Naive thymus-derived CD8-positive, alpha-beta T cell (primary cell): ENCODE results near the gene ASB12. TPM values are rescaled to one million over a fixed set of nuclear protein-coding genes. Genes with fewer than 3 reads are reported as not detected.

Experiments
- ATAC-seq, 2 donors: fragments of 150-1000 bp; cut with Tn5 transposase in 1 of 2; sonication (Bioruptor Pico), chemical (Tn5 transposase) in 1 of 2; 1 replicate in 1 of 2; 2 replicates in 1 of 2; pipeline ENCODE4 v1.10.0; 2021; ENCODE audit warnings: mild to moderate bottlenecking in 2 of 2, moderate library complexity in 2 of 2
- POLR2A ChIA-PET: fragments of 350-600 bp; sonication (Branson Sonifier 250); formaldehyde crosslinking; loops from one replicate; lab custom pipeline; 2021; ENCODE audit warnings: antibody characterized with exemption; lab: Charles Lee
- DNase-seq, 10 donors: peaks; one replicate each; pipeline versions ENCODE4 v3.0.0 to v3.0.0-alpha.2; 2020 to 2022
- H3K27ac Mint-ChIP-seq, 10 donors: one replicate each; pipeline ENCODE4 v1.8.0; 2020 to 2022; ENCODE audit warnings: mild to moderate bottlenecking in 10 of 10, mixed read lengths in 10 of 10, moderate library complexity in 4 of 10, inconsistent platforms in 1 of 10
- H3K27me3 Mint-ChIP-seq, 5 donors: one replicate each; pipeline ENCODE4 v1.8.0; 2021 to 2022; ENCODE audit warnings: mixed read lengths in 5 of 5
- H3K36me3 Mint-ChIP-seq, 3 donors: one replicate each; pipeline ENCODE4 v1.8.0; 2020 to 2022; ENCODE audit warnings: mixed read lengths in 3 of 3, mild to moderate bottlenecking in 2 of 3, inconsistent platforms in 1 of 3
- H3K4me1 Mint-ChIP-seq, 4 donors: one replicate each; pipeline ENCODE4 v1.8.0; 2021 to 2022; ENCODE audit warnings: mixed read lengths in 4 of 4
- H3K4me3 Mint-ChIP-seq, 10 donors: one replicate each; pipeline ENCODE4 v1.8.0; 2020 to 2022; ENCODE audit warnings: mild to moderate bottlenecking in 10 of 10, mixed read lengths in 10 of 10, moderate library complexity in 6 of 10, inconsistent platforms in 1 of 10
- H3K9me3 Mint-ChIP-seq, 9 donors: one replicate each; pipeline ENCODE4 v1.8.0; 2020 to 2022; ENCODE audit warnings: mixed read lengths in 9 of 9, mild to moderate bottlenecking in 3 of 9, inconsistent platforms in 1 of 9, moderate library complexity in 1 of 9
- polyA plus RNA-seq, 3 donors: library from polyadenylated mRNA; unstranded; fragments of 300-500 nt; fragmentation: Illumina TruSeq; gene quantifications; one replicate each; pipeline ENCODE4 v1.2.3, GENCODE V29; 2021
- total RNA-seq, 8 experiments: library from RNA in 2 of 8; stranded (reverse) in 2 of 8; gene quantifications; one replicate each; pipeline ENCODE4 v1.2.3 and lab custom pipeline; 2021 to 2026

Gene ASB12
- total and polyA plus RNA-seq, 5 experiments from 2014 or later, result 0.13 to 0.53 (median 0.30) TPM

DNA sequence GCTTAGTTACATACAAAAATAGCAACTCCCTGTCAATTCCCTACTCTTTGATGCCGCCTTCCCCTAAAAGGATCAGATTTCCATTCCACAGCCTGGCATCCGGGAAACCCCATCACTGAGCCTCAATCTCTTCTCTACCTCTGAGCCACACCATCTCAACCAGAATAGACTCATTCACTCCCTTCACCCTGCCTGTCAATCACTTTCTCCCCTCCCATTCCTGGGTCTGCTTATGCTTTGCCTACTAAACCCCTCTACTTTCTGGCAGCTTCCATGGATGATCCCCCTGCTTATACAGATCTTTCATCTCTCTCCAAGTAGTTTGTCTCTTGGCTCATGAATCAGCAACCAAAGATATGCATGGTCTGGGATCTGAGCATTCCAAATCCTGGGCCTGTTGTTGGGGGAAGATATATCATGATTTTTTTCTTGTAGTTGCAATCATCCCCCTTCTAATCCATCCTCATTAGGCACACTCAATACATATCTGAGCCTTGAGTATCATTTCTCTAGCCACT lies 27.5 kb downstream of the ASB12 start:
- Mint-ChIP-seq H3K4me3 (peak overlapping the region in 3 of 10 donors; percentile 64 to 71 (median 65)), H3K4me1 (peaks cover 14 to 29% (median 20%) of the 10 kb centered on the region in 4 donors), H3K9me3 (peaks cover 0 to 2% (median 0%) of the 10 kb centered on the region in 9 donors), H3K36me3 (peaks cover 0 to 2% (median 0%) of the 10 kb centered on the region in 3 donors), H3K27ac (no peak overlapping the region), H3K27me3 (no peaks in the 10 kb centered on the region)
- DNase-seq (no peak), ATAC-seq (no peak)
- POLR2A ChIA-PET, result no interaction called here

DNA sequence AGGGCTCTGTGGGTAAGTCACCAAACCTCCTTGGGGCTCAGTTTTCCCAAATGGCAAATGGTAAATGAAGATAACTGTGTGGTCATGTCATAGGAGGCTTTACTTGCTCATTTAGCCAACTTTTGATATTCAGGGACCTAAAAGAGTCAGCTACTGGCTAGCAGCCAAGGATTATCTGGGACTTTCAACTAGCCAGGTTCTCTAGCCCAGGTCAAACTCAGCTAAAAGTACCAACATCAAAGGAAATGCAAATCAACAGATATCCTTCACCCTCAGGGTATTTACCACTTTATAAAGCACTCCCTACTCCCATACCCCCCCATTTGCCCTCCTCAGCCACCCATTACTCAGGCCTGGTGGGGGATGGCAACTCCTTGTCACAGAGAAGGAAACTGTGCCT lies 32.4 kb downstream of the ASB12 start:
- POLR2A ChIA-PET, result no interaction called here
- Mint-ChIP-seq H3K9me3 (no peaks in the 10 kb centered on the region), H3K4me1 (peaks cover 7 to 14% (median 11%) of the 10 kb centered on the region in 4 donors), H3K4me3 (peak overlapping the region in 1 of 10 donors; percentile 41), H3K27me3 (no peaks in the 10 kb centered on the region), H3K36me3 (peaks cover 0 to 2% (median 0%) of the 10 kb centered on the region in 3 donors), H3K27ac (peak overlapping the region in 1 of 10 donors; percentile 12)
- ATAC-seq (no peak), DNase-seq (no peak)

DNA sequence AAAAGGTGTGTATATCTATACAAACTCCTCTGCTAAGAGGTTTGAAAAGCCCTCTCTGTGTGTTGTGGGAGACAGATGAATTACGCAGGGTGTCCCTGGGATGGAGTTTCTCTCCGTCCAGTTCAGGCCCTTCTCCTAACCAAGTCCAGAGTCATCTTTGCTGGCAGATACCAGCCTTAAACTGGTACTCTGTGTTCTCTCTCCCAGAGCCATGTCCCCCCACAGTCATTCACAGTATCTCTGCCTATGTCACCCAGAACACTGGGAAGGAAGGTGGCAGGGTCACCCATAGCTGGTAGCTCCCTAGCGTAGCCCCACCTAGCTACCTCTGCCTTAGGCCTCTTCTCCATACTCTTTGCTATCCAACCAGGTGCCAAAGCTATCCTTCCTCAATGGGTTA lies 33.8 kb downstream of the ASB12 start:
- POLR2A ChIA-PET, result no interaction called here
- Mint-ChIP-seq H3K36me3 (peaks cover 0 to 8% (median 2%) of the 10 kb centered on the region in 3 donors), H3K27ac (no peak overlapping the region), H3K4me3 (no peak overlapping the region), H3K27me3 (no peaks in the 10 kb centered on the region), H3K9me3 (no peaks in the 10 kb centered on the region), H3K4me1 (peaks cover 2 to 11% (median 6%) of the 10 kb centered on the region in 4 donors)
- ATAC-seq (no peak), DNase-seq (no peak)

DNA sequence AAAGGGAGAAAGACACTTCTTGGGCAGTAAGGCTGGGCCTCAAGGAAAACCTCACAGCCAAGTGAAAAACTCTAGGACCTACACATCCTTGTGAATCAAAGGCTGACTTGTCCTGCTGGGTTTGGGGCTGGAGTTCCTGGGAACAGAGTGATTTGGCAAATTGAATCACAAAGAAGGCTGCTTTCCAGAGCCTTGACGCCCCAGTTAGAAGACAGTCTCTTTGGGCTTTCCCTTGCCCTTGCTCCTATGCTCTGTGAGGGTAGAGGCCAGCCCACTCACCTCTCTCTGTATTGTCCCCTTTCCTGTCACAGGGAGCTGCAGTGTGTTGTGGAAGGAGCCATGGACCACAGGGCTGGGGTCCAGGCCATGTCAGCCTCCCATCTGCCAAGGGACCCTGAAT lies 34.5 kb downstream of the ASB12 start:
- H3K27ac Mint-ChIP-seq, result no peak overlapping the region
- ATAC-seq, result no peak
- no peak for DNase-seq
- no peak overlapping the region for H3K4me3 Mint-ChIP-seq
- H3K4me1 Mint-ChIP-seq, result peaks cover 2 to 11% (median 6%) of the 10 kb centered on the region in 4 donors
- POLR2A ChIA-PET, result no interaction called here
- H3K36me3 Mint-ChIP-seq, result peaks cover 0 to 16% (median 7%) of the 10 kb centered on the region in 3 donors
- H3K9me3 Mint-ChIP-seq, result no peaks in the 10 kb centered on the region
- no peaks in the 10 kb centered on the region for H3K27me3 Mint-ChIP-seq

DNA sequence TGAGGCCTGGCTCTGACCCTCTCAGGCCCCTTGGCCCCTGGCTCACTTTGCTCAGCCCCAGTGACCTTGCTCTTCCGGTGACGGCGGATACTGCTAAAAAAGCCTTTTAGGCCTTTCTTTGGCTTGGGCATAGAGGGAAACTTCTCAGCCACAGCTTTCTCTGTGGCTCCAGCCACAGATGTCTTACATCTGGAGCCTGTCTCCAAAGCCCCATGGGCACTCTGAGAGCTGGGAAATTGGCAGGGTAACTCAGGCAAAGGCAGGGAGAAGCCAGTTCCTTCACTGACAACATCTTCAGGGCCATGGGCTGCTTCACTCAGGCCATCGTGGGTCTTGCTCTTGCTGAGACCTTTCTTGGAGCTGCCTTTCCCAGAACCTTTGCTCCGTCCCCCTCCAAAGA lies 37.7 kb downstream of the ASB12 start:
- Mint-ChIP-seq H3K27me3 (no peaks in the 10 kb centered on the region), H3K9me3 (no peaks in the 10 kb centered on the region), H3K27ac (no peak overlapping the region), H3K36me3 (peaks cover 0 to 18% (median 8%) of the 10 kb centered on the region in 3 donors), H3K4me3 (no peak overlapping the region), H3K4me1 (peaks cover 0 to 6% (median 0%) of the 10 kb centered on the region in 4 donors)
- DNase-seq, result no peak
- POLR2A ChIA-PET, result no interaction called here
- ATAC-seq, result no peak

DNA sequence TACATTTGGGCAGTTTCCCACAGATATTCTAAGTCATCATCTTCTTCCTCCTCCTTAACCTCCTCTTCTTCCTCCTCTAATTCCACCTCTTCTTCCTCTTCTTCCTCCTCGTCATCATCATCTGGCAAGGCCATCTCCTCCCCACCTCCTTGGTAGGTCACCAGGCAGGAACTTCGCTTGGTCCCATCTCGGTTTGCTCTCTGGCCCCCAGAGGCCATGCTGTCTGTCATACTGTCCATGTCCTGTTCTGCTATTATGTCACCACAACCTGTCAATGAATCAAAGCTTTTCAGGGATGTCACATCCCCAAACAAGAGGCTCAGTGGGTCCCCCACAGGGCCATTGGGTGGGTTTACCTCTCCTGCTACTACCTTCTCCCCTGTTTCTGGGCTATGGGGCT lies 38.4 kb downstream of the ASB12 start:
- POLR2A ChIA-PET, result no interaction called here
- no peak overlapping the region for H3K4me3 Mint-ChIP-seq

DNA sequence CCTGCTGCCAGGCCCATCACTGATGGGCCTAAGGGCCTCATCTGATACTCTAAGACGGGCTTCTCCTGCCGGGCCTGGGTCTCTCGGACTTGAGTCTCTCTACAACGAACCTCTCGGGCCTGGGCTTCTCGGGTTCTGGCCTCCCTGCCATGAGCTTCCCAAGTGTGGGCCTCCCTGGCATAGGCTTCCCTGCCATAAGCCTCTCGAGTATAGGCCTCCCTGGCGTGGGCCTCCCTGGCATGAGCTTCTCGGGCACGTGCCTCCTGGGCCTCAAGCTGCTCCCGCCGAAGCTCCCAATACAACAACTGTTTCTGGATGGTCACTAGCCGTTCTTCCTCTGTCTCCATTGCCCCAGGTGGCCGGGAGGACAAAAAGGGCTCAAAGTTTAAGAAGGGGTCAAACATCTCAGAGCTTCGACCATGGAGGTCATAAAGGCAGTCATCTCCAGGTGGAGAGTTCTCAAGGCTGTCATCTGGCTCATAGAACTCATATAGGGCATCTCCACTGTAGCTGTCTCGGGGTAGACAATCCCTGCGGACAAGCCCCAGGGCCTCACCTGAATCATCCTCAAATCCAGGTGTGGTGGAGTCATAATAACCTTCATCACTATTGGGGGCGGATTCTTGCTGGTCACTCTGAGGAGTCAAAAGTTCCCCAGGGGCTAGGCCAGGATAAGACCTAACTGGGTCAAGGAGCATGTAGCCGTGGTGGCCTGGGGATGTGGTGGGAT lies 39.0 kb downstream of the ASB12 start:
- Mint-ChIP-seq H3K27me3 (no peaks in the 10 kb centered on the region), H3K27ac (peak overlapping the region in 1 of 10 donors; percentile 87)
- POLR2A ChIA-PET, result no interaction called here

More for the DNA sequence above, 38.4 kb downstream of the ASB12 start:
- no peaks in the 10 kb centered on the region for H3K27me3 Mint-ChIP-seq
- H3K36me3 Mint-ChIP-seq, result peaks cover 0 to 18% (median 8%) of the 10 kb centered on the region in 3 donors
- ATAC-seq, result no peak
- no peak for DNase-seq
- no peaks in the 10 kb centered on the region for H3K9me3 Mint-ChIP-seq
- peaks cover 0 to 6% (median 0%) of the 10 kb centered on the region in 4 donors for H3K4me1 Mint-ChIP-seq
- H3K27ac Mint-ChIP-seq, result peak overlapping the region in 1 of 10 donors; percentile 87

DNA sequence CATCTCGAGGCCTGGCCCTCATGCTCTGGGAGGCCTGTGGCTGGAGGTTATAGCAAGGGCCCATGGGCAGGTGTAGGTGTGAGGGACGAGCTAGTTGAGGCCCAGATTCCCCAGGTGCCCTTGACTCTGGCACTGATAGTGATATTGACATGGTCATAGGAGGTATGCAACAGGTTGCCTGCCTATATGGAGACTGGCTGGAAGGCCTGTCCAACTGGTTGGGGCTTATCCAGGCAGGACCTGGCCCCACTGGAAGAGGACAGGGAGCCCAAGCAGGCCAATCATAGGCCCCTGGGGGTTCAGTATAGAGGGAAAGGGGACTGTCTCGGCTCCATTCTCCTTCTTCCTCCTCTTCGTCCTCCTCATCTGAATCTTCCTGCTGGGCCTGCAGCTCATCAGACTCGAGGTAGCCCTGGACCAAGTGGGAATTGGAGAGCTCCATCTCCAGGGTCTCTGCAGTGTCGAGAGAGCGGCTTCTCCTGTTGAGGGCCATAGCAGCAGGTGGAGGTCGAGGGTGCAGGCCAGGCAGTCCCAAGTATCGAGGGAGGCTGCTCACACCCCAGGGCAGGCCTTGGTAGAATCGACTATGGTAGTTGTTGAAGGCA lies 40.2 kb downstream of the ASB12 start:
- no peak overlapping the region for H3K4me3 Mint-ChIP-seq
- no peak overlapping the region for H3K27ac Mint-ChIP-seq
- ATAC-seq (no peak), DNase-seq (no peak)
- no peaks in the 10 kb centered on the region for H3K9me3 Mint-ChIP-seq
- no peaks in the 10 kb centered on the region for H3K27me3 Mint-ChIP-seq
- peaks cover 0 to 4% (median 0%) of the 10 kb centered on the region in 4 donors for H3K4me1 Mint-ChIP-seq
- POLR2A ChIA-PET, result no interaction called here
- peaks cover 0 to 18% (median 8%) of the 10 kb centered on the region in 3 donors for H3K36me3 Mint-ChIP-seq

More for the DNA sequence above, 39.0 kb downstream of the ASB12 start:
- peaks cover 0 to 4% (median 0%) of the 10 kb centered on the region in 4 donors for H3K4me1 Mint-ChIP-seq
- DNase-seq, result no peak
- ATAC-seq, result no peak
- H3K4me3 Mint-ChIP-seq, result no peak overlapping the region
- no peaks in the 10 kb centered on the region for H3K9me3 Mint-ChIP-seq
- peaks cover 0 to 18% (median 8%) of the 10 kb centered on the region in 3 donors for H3K36me3 Mint-ChIP-seq

DNA sequence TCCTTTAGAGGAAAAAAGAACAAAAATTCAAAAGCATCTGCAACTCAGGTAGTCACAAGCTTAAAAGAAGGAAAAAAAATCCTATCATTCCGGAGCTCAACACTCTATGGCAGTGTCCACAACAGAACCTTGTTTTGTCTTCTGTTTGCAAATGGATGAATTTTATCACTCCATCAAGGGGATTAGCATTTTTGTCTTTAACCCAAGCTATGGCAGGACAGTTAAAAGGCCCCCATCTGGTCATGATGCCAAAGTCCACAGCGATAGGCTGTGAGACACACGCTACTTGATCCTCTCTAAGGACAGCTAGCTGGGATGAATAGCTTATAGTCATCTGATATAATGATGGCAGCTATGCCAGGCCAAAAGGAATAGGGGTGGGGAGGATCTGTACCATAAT lies 41.5 kb downstream of the ASB12 start:
- Mint-ChIP-seq H3K27me3 (no peaks in the 10 kb centered on the region), H3K27ac (no peak overlapping the region), H3K4me1 (peaks cover 0 to 2% (median 0%) of the 10 kb centered on the region in 4 donors), H3K36me3 (peaks cover 0 to 18% (median 8%) of the 10 kb centered on the region in 3 donors), H3K4me3 (no peak overlapping the region), H3K9me3 (no peaks in the 10 kb centered on the region)
- no peak for DNase-seq
- POLR2A ChIA-PET, result no interaction called here
- no peak for ATAC-seq

DNA sequence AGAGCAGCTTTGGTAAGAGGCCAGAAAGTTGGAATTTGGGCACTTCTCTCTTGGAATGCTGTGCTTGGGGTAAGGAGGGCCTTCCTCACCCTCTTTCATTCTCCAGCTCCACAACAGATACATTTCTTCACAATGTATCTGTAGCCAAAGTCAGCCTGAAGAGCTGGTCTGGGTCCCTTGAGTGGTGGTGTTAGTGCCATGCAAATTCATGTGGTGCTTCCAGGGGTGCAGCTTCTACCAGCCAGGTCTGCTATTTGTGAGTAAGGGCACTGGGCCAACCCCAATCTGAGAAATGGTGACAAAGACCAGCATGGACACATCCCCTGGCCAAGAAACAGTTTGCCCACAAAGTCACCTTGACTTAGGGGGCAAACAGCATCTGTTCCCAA lies 42.7 kb downstream of the ASB12 start:
- no peak overlapping the region for H3K27ac Mint-ChIP-seq

DNA sequence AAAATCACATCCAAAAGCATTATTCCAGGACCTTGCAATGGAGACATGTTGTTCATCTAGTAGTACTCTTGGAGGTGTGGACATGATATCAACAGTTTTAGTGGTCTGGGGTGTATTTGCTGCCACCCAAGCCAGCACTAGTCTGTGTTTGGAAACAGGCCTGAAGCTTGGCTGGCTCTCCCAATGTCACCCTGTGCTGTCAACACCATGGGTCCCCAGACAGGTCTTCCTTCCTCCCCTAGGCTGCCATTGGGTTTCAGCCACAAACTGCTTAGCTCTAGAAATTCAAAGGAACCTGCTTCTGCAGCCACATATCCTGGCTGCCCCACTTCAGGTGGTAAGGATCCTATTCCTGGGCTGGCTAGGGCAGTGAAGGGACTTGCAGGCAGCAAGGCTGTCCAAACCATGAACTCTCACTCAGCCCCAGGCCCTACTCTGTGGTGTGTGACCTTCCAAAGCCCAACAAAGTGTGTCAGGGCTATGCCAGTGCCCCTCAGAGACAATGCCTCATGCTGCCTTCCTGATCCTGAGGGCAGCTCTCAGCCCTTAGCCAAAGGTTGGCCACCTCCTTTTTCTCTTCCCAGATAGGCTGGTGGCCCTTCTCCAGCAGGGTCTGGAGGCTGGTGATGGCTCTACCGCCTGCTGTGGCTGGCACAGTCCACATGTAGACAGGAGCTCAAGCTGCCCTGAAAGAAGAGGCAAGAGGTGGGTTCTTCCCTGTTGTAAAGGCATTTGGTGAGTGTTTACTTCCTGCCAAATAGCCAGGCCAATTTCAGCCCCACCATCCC lies 43.2 kb downstream of the ASB12 start:
- peak overlapping the region in 1 of 10 donors; percentile 29 for H3K4me3 Mint-ChIP-seq
- DNase-seq (no peak), ATAC-seq (no peak)
- POLR2A ChIA-PET, result no interaction called here
- peaks cover 0 to 16% (median 8%) of the 10 kb centered on the region in 3 donors for H3K36me3 Mint-ChIP-seq
- H3K27ac Mint-ChIP-seq, result peak overlapping the region in 1 of 10 donors; percentile 18
- H3K9me3 Mint-ChIP-seq, result no peaks in the 10 kb centered on the region
- peaks cover 0 to 2% (median 0%) of the 10 kb centered on the region in 4 donors for H3K4me1 Mint-ChIP-seq
- no peaks in the 10 kb centered on the region for H3K27me3 Mint-ChIP-seq

More for the DNA sequence above, 42.7 kb downstream of the ASB12 start:
- H3K4me3 Mint-ChIP-seq, result no peak overlapping the region
- no peaks in the 10 kb centered on the region for H3K9me3 Mint-ChIP-seq
- DNase-seq (no peak), ATAC-seq (no peak)
- H3K4me1 Mint-ChIP-seq, result peaks cover 0 to 2% (median 0%) of the 10 kb centered on the region in 4 donors
- H3K27me3 Mint-ChIP-seq, result no peaks in the 10 kb centered on the region
- POLR2A ChIA-PET, result no interaction called here
- H3K36me3 Mint-ChIP-seq, result peaks cover 0 to 18% (median 8%) of the 10 kb centered on the region in 3 donors

DNA sequence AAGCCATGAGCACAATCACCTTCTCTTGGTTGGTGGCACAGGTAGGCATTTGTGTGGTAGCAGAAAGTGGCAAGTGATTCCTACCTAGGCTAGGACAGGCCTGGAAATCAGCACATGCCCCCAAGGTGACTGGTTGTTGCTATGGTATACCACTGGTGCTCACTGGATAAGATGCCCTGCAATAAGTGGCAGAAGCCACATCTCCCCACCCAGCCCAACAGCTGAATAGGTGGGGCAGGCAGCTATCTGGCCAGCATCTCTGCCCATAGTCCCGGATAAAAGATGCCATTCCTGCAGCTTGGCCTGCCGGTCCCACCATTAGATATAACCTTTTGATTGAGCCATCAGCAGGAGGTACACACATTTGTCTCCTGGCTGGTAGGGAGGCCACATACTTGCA lies 46.0 kb downstream of the ASB12 start:
- H3K4me1 Mint-ChIP-seq, result peaks cover 0 to 3% (median 0%) of the 10 kb centered on the region in 4 donors
- ATAC-seq, result no peak
- POLR2A ChIA-PET, result no interaction called here
- H3K36me3 Mint-ChIP-seq, result no peaks in the 10 kb centered on the region
- no peak for DNase-seq
- no peak overlapping the region for H3K4me3 Mint-ChIP-seq
- H3K27me3 Mint-ChIP-seq, result no peaks in the 10 kb centered on the region
- H3K9me3 Mint-ChIP-seq, result no peaks in the 10 kb centered on the region
- peak overlapping the region in 1 of 10 donors; percentile 40 for H3K27ac Mint-ChIP-seq
